ENCODE measurements around the gene SVEP1. TPM values are rescaled to one million over a fixed set of nuclear protein-coding genes. Genes with fewer than 3 reads are reported as not detected.

SVEP1 gene
- total RNA-seq, 2 donors from 2014 or later, result 0.44 to 0.46 TPM

DNA sequence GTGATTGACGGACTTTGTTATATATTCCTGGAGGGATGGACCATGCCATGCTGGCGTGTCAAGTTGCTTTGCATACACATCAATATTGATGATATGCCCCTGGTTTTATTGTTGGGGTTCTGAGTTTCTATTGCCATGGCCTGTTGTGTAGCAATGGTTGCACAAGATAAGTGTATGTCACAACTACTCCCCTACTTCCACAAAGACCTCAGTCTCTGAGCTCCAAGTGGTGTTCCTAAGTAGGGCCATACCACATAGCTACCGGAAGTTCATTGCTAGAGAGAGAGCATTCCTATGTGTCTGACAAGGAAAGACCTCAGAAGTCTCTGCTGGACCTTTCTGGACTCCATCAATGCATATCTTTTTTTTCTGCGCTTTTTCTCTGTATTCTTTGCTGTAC is 261.6 kb downstream of the SVEP1 start:
- H3K4me3 Mint-ChIP-seq, result no peak overlapping the region
- no peaks in the 10 kb centered on the region for H3K27me3 Mint-ChIP-seq (ENCODE audit: insufficient read depth)
- TF ChIP-seq, protein P1, sequence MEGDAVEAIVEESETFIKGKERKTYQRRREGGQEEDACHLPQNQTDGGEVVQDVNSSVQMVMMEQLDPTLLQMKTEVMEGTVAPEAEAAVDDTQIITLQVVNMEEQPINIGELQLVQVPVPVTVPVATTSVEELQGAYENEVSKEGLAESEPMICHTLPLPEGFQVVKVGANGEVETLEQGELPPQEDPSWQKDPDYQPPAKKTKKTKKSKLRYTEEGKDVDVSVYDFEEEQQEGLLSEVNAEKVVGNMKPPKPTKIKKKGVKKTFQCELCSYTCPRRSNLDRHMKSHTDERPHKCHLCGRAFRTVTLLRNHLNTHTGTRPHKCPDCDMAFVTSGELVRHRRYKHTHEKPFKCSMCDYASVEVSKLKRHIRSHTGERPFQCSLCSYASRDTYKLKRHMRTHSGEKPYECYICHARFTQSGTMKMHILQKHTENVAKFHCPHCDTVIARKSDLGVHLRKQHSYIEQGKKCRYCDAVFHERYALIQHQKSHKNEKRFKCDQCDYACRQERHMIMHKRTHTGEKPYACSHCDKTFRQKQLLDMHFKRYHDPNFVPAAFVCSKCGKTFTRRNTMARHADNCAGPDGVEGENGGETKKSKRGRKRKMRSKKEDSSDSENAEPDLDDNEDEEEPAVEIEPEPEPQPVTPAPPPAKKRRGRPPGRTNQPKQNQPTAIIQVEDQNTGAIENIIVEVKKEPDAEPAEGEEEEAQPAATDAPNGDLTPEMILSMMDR (conservative IDR thresholded peaks at IDR 0.05), result no peak
- no peak overlapping the region for H3K27ac Mint-ChIP-seq
- peaks cover 4% of the 10 kb centered on the region for H3K4me1 Mint-ChIP-seq
- Histone ChIP-seq H3K4me3 (ENCODE audit: low read length) (no peak overlapping the region), H3K27ac (ENCODE audit: low read depth, low read length) (no peak overlapping the region), H3K27me3 (ENCODE audit: control insufficient read depth, insufficient read depth, low read length, poor library complexity, severe bottlenecking) (no peaks in the 10 kb centered on the region), H3K4me1 (ENCODE audit: control insufficient read depth, insufficient read depth, low read length) (no peaks in the 10 kb centered on the region), H3K9me3 (ENCODE audit: control insufficient read depth, low read length) (peaks cover 3% of the 10 kb centered on the region), H3K9ac (ENCODE audit: extremely low read depth, low read length, poor library complexity, severe bottlenecking) (no peak overlapping the region), H3K36me3 (ENCODE audit: control insufficient read depth, insufficient read depth, low read length) (no peaks in the 10 kb centered on the region)
- WGBS, 2 experiments (ENCODE audit: insufficient coverage in 1 of 2, insufficient read length in 1 of 2), result 89 to 94% methylated on average over 2 to 3 of the region's 4 CpGs
- no peaks in the 10 kb centered on the region for H3K36me3 Mint-ChIP-seq (ENCODE audit: low read depth)
- H3K9me3 Mint-ChIP-seq, result peaks cover 8% of the 10 kb centered on the region
- DNase-seq, result no peak

DNA sequence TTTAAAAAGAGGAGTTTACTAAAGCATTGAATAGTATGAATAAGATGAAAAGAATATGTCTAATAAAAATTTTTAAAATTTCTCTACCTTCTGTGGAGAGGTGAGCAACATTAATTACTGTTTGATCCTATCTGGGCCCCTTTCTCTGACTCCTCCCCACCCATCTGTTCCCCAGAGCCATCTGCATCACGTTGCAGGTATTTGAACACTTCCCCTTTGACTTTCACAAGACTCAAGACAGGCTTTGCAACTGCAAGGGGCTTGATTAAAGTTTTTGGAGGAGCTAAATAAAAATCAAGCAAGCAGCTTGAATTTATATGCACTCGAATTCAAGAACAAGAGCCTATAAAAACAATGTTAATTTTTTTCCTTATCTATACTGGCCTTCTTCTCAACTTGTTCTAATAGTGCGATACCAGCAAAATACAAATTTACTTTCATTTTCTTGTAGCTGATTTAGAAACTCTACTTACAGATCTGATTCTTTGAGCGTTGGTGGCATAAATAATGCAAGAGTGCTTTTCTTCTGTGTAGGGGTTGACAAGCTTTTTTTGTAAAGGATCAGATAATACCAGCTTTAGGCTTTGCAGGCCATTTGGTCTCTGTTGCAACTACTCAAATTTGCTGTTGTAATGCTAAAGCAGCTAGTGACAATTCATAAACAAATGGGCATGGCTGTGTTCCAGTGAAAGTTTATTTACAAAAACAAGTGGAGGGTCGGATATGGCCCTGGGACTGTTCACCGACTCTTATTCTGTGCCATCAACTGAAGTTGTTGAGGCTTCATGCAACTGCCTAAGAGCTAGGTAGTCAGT is 263.1 kb downstream of the SVEP1 start:
- H3K27ac ChIP-seq (ENCODE audit: low read depth, low read length), result no peak overlapping the region
- H3K27me3 ChIP-seq (ENCODE audit: control insufficient read depth, insufficient read depth, low read length, poor library complexity, severe bottlenecking), result no peaks in the 10 kb centered on the region
- H3K9me3 ChIP-seq (ENCODE audit: control insufficient read depth, low read length), result peaks cover 15% of the 10 kb centered on the region
- H3K9ac ChIP-seq (ENCODE audit: extremely low read depth, low read length, poor library complexity, severe bottlenecking), result no peak overlapping the region
- H3K36me3 Mint-ChIP-seq (ENCODE audit: low read depth), result no peaks in the 10 kb centered on the region
- H3K27me3 Mint-ChIP-seq (ENCODE audit: insufficient read depth), result no peaks in the 10 kb centered on the region
- no peak overlapping the region for H3K27ac Mint-ChIP-seq
- 68 to 87% methylated on average over 3 to 6 of the region's 6 CpGs for WGBS, 2 experiments (ENCODE audit: insufficient coverage in 1 of 2, insufficient read length in 1 of 2)
- no peak overlapping the region for H3K4me3 Mint-ChIP-seq
- H3K4me3 ChIP-seq (ENCODE audit: low read length), result no peak overlapping the region
- H3K4me1 Mint-ChIP-seq, result peaks cover 4% of the 10 kb centered on the region
- TF ChIP-seq, protein P1 (conservative IDR thresholded peaks at IDR 0.05), result no peak
- no peak for DNase-seq
- no peaks in the 10 kb centered on the region for H3K4me1 ChIP-seq (ENCODE audit: control insufficient read depth, insufficient read depth, low read length)
- no peaks in the 10 kb centered on the region for H3K36me3 ChIP-seq (ENCODE audit: control insufficient read depth, insufficient read depth, low read length)
- H3K9me3 Mint-ChIP-seq, result peaks cover 18% of the 10 kb centered on the region

Other genes starting within 250 kb of the SVEP1 start
- gene TXNDC8, start 241.9 kb downstream of the SVEP1 start, total RNA-seq, result not detected
- gene MUSK, start 89.0 kb upstream of the SVEP1 start, total RNA-seq, result not detected